ENCODE results near the gene MCOLN1.

DNA sequence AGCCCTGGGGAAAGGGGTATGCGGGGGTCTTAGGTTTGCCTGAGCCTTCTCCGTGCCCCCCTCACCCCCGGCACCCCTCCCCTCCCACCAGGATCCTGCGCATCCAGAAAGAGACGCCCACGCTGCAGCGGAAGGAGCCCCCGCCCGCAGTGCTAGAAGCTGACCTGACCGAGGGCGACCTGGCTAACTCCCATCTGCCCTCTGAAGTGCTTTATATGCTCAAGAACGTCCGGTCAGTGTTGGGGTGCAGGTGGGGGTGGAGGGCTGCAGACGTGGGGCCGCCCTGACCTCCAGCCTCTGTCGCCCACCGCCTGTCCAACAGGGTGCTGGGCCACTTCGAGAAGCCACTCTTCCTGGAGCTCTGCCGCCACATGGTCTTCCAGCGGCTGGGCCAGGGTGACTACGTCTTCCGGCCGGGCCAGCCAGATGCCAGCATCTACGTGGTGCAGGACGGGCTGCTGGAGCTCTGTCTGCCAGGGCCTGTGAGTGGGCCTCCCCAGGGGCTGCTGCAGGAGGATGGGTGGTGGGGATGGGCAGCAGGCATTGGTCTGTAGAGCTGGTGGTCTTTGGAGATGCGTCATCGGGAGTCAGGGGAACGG lies 17.5 kb downstream of the MCOLN1 start:
- TF ChIP-seq, protein P1, sequence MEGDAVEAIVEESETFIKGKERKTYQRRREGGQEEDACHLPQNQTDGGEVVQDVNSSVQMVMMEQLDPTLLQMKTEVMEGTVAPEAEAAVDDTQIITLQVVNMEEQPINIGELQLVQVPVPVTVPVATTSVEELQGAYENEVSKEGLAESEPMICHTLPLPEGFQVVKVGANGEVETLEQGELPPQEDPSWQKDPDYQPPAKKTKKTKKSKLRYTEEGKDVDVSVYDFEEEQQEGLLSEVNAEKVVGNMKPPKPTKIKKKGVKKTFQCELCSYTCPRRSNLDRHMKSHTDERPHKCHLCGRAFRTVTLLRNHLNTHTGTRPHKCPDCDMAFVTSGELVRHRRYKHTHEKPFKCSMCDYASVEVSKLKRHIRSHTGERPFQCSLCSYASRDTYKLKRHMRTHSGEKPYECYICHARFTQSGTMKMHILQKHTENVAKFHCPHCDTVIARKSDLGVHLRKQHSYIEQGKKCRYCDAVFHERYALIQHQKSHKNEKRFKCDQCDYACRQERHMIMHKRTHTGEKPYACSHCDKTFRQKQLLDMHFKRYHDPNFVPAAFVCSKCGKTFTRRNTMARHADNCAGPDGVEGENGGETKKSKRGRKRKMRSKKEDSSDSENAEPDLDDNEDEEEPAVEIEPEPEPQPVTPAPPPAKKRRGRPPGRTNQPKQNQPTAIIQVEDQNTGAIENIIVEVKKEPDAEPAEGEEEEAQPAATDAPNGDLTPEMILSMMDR (IDR thresholded peaks at IDR 0.05) = no peak
- TF ChIP-seq EP300 (IDR thresholded peaks at IDR 0.05) (no peak), POLR2A (IDR thresholded peaks at IDR 0.05) (no peak)

Data from upper lobe of left lung (tissue), 4 donors.